Activated CD4-positive, alpha-beta T cell treated with anti-CD3 and anti-CD28 coated beads, Interleukin-2, amount 10 ng/mL, durations not matched to agents 7 days and 5 days (primary cell): ENCODE measurements around the gene DKKL1. TPM values are rescaled to one million over a fixed set of nuclear protein-coding genes. Genes with fewer than 3 reads are reported as not detected.

Source experiments
- CTCF ChIA-PET: fragments of 350-600 bp; sonication (Branson Sonifier 250); formaldehyde crosslinking; loops from one replicate; lab custom pipeline; 2021; ENCODE audit warnings: antibody characterized with exemption; lab: Charles Lee
- POLR2A ChIA-PET: fragments of 350-600 bp; sonication (Branson Sonifier 250); formaldehyde crosslinking; loops from one replicate; lab custom pipeline; 2021; ENCODE audit warnings: antibody characterized with exemption; lab: Charles Lee
- DNase-seq: peaks from one replicate; pipeline ENCODE4 v3.0.0-alpha.2; 2020
- H3K27ac Mint-ChIP-seq: one replicate; pipeline ENCODE4 v1.8.0; 2021; ENCODE audit warnings: mild to moderate bottlenecking, moderate library complexity, mixed read lengths
- H3K27me3 Mint-ChIP-seq: one replicate; pipeline ENCODE4 v1.8.0; 2021; ENCODE audit warnings: mixed read lengths
- H3K36me3 Mint-ChIP-seq: one replicate; pipeline ENCODE4 v1.8.0; 2021; ENCODE audit warnings: low read depth, mixed read lengths
- H3K4me1 Mint-ChIP-seq: one replicate; pipeline ENCODE4 v1.8.0; 2021; ENCODE audit warnings: mixed read lengths
- H3K4me3 Mint-ChIP-seq: one replicate; pipeline ENCODE4 v1.8.0; 2021; ENCODE audit warnings: mild to moderate bottlenecking, moderate library complexity, mixed read lengths
- H3K9me3 Mint-ChIP-seq: one replicate; pipeline ENCODE4 v1.8.0; 2021; ENCODE audit warnings: mixed read lengths
- total RNA-seq, 2 experiments: library from RNA; stranded (reverse); gene quantifications; one replicate each; pipeline ENCODE4 v1.2.3, GENCODE V29; 2021

DKKL1 gene
- total RNA-seq, 2 experiments from 2014 or later, result not detected

DNA sequence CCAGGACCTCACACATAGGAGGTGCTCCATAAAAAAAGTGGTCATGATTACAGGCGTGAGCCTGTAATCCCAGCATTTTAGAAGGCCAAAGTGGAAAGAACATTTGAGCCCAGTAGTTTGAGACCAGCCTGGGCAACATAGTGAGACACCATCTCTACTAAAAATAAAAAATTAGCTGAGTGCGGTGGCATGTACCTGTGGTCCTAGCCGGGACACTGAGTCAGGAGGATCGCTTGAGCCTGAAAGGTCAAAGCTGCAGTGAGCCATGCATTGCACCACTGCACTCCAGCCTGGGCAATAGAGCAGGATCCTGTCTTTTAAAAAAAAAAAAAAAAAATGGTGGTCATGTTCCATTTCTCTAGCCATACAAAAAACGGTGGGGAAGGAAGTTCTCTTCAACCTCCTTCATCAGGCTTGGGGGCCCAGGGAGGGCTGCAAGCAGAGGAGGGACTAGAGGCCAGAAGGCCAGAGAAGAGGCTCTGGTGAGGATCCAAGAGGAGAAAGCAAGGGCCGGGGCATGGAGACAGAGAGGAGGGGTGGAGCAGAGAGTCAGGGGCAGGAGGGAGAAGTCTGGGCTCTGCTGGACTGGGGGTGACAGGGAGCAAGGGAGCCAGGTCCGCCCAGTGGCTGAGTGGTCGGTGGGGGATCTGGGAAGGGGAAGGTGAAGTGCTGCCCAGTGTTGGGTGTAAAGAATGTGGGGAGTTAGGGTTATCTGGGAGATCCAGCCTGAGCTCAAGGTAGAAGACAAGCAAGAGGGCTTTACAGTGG lies 33.2 kb downstream of the DKKL1 start:
- POLR2A ChIA-PET, result no interaction called here
- H3K27ac Mint-ChIP-seq, result no peak overlapping the region

DNA sequence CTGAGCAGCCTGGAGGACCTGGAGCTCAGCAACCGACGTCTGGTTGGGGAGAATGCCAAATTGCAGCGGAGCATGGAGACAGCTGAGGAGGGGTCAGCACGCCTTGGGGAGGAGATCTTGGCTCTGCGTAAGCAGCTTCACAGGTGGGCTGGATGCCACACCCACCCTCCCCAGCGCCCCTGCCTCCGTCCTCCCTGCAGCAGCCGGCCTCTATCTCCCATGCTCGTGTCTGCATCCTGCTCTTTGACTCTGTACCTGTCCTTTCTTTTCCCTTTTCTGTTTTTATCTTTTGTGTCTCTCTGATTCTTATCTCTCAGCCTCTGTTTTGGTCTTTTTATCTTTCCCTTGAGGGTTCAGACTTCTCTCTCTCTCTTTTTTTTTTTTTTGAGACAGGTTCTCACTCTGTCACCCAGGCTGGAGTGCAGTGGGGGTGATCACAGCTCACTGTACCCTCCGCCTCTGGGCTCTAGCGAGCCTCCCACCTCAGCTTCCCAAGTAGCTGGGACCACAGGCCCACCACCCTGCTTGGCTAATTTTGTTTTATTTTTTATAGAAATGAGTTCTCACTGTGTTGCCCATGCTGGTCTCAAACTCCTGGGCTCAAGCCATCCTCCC lies 34.4 kb downstream of the DKKL1 start:
- DNase-seq, result no peak
- CTCF ChIA-PET, result interaction anchor here (1.0 kb wide), 1 partner anchor 130 kb away, joined by 6 read pairs; the partner anchor contains the start of gene RCN3
- H3K36me3 Mint-ChIP-seq, result no peaks in the 10 kb centered on the region
- POLR2A ChIA-PET, result no interaction called here
- H3K27ac Mint-ChIP-seq, result peak overlapping the region; percentile 42
- no peak overlapping the region for H3K4me3 Mint-ChIP-seq
- peaks cover 2% of the 10 kb centered on the region for H3K27me3 Mint-ChIP-seq
- peaks cover 27% of the 10 kb centered on the region for H3K4me1 Mint-ChIP-seq
- H3K9me3 Mint-ChIP-seq, result no peaks in the 10 kb centered on the region

More for the DNA sequence above, 33.2 kb downstream of the DKKL1 start:
- Mint-ChIP-seq H3K4me3 (no peak overlapping the region), H3K27me3 (peaks cover 4% of the 10 kb centered on the region), H3K4me1 (peaks cover 32% of the 10 kb centered on the region), H3K9me3 (no peaks in the 10 kb centered on the region), H3K36me3 (no peaks in the 10 kb centered on the region)
- no peak for DNase-seq
- CTCF ChIA-PET, result interaction anchor here (0.8 kb wide), 1 partner anchor 20 kb away, joined by 4 read pairs; no protein-coding TSS in a partner anchor

DNA sequence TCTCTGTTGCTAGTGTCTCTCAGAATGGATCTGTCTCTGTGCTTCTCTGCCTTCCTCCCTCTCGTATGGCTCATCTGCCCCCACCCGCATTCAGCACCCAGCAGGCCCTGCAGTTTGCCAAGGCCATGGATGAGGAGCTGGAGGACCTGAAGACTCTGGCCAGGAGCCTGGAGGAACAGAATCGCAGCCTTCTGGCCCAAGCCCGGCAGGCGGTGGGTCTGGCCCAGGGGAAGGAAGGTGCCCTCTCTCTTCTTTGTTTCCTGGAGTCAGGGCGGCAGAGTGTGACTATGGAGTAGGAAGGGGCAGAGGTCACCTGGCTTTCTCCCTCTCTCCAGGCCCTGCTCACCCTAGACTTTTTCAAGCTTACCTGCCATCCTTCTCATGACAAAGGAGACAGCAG lies 35.3 kb downstream of the DKKL1 start:
- no peaks in the 10 kb centered on the region for H3K36me3 Mint-ChIP-seq
- peaks cover 34% of the 10 kb centered on the region for H3K4me1 Mint-ChIP-seq
- H3K27me3 Mint-ChIP-seq, result peaks cover 2% of the 10 kb centered on the region
- ChIA-PET POLR2A (no interaction called here), CTCF (no interaction called here)
- H3K27ac Mint-ChIP-seq, result peak overlapping the region; percentile 42
- no peak overlapping the region for H3K4me3 Mint-ChIP-seq
- H3K9me3 Mint-ChIP-seq, result no peaks in the 10 kb centered on the region
- DNase-seq, result no peak

DNA sequence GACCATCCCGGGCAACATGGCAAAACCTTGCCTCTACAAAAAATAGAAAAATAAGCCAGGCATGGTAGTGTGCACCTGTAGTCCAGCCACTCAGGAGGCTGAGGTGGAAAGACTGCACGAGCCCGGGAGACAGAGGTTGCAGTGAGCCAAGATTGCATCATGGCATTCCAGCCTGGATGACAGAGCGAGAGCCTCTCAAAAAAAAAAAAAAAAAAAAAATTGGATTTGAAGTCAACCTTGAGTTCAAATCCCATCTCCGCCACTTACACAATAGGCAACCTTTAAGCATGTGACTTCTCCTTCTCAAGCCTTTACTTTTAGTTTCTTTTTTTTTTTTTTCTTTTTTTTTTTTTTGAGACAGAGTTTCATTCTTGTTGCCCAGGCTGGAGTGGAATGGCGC lies 36.4 kb downstream of the DKKL1 start:
- Mint-ChIP-seq H3K27me3 (peaks cover 2% of the 10 kb centered on the region), H3K4me1 (peaks cover 34% of the 10 kb centered on the region), H3K36me3 (no peaks in the 10 kb centered on the region), H3K9me3 (no peaks in the 10 kb centered on the region), H3K4me3 (no peak overlapping the region), H3K27ac (no peak overlapping the region)
- DNase-seq, result no peak
- ChIA-PET POLR2A (no interaction called here), CTCF (no interaction called here)

DNA sequence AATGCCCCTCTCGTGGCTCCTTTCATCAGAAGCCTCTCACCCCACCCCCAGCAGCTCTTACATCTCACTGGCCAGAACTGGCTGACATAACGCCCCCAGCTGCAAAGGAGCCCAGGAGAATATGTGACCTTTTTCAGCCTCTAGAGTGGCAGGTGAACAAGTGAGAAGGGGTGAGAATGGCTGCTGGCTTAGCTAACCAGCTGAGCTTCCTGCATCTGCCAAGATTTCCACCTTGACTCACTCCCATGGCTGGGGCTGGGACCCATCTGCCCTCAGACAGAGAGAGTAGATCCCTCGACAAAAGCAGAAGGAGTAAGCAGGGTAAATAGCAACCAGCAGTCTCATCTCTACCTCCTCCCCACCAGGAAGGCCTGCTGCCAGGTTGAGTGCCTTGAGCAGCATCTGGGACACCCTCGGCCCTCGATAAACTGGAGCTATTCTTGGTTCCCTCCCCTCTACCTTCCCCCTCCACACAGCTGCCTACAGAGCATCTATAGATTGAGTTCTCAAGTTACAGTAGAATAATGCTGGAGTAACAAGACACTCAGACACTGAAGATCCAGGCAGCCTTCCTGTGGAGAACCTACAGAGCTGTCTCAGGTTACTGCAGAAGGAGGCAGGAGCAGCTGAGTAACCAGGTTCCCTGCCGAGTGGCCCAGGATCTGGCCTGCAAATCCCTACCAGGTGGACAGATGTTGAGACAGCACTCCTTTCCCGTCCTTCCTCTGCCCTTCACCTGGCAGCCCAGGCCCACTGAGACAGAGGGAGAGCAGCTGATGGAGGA lies 39.9 kb downstream of the DKKL1 start:
- H3K9me3 Mint-ChIP-seq, result no peaks in the 10 kb centered on the region
- no peaks in the 10 kb centered on the region for H3K36me3 Mint-ChIP-seq
- peaks cover 2% of the 10 kb centered on the region for H3K27me3 Mint-ChIP-seq
- no peak overlapping the region for H3K27ac Mint-ChIP-seq
- ChIA-PET POLR2A (no interaction called here), CTCF (interaction anchor here (0.5 to 2.2 kb wide), 6 partner anchors 12 to 360 kb away, joined by 3 to 7 read pairs (median 4); no protein-coding TSS in a partner anchor)
- peaks cover 44% of the 10 kb centered on the region for H3K4me1 Mint-ChIP-seq
- DNase-seq, result no peak
- no peak overlapping the region for H3K4me3 Mint-ChIP-seq

DNA sequence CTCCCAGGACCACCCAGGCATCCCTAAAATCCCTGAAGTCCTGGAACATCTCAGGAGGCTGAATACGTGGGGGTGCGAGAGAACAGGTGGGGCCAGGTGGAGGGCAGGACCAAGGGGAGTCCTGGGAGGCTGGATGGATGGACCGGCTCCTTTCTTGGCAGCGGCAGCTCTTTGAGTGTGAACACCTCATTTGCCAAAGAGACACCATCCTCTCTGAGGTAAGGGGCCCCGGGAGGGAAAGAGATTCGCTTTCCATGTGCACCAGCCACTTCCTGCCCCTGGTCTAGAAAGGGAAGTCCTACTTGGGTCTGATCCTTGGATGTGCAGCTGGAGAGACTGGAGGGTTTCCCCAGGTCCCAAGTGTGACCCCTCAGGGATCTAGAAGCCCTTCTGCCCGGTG lies 43.4 kb downstream of the DKKL1 start:
- Mint-ChIP-seq H3K4me1 (peaks cover 64% of the 10 kb centered on the region), H3K36me3 (no peaks in the 10 kb centered on the region), H3K27me3 (peaks cover 2% of the 10 kb centered on the region), H3K27ac (peak overlapping the region; percentile 13), H3K9me3 (no peaks in the 10 kb centered on the region), H3K4me3 (no peak overlapping the region)
- POLR2A ChIA-PET, result no interaction called here
- no peak for DNase-seq
- CTCF ChIA-PET, result interaction anchor here (1.0 to 8.8 kb wide), 4 partner anchors 12 to 63 kb away, joined by 3 to 71 read pairs (median 4); partner anchors contain the start of genes GFY and PTH2

DNA sequence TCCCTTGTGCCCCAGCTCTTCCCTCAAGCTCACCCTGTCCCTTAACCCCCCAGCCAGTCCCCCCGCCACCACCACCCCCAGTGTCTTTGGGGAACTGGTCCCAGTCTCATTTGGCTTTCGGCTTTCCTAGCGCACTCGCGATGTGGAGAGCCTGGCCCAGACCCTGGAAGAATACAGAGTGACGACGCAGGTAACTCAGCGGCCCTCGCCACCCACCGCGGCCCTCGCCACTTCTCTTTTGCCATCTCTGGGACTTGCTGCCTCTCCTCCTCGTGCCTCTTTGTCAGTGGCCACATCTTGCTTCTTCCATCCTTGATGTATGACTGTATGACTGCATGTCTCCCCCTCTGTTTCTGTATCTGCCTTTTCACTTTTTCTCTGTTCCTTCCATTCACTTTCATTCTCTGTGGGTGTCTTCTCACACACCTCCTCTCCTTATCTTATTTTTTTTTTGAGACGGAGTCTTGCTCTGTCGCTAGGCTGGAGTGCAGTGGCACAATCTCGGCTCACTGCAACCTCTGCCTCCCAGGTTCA lies 43.9 kb downstream of the DKKL1 start:
- H3K27me3 Mint-ChIP-seq, result peaks cover 2% of the 10 kb centered on the region
- ChIA-PET CTCF (interaction anchor here (0.7 to 8.8 kb wide), 2 partner anchors 14 to 248 kb away, joined by 3 to 71 read pairs; partner anchors contain the start of genes GFY and PTH2), POLR2A (no interaction called here)
- peak overlapping the region; percentile 93 for H3K27ac Mint-ChIP-seq
- H3K4me1 Mint-ChIP-seq, result peaks cover 69% of the 10 kb centered on the region
- H3K9me3 Mint-ChIP-seq, result no peaks in the 10 kb centered on the region
- H3K4me3 Mint-ChIP-seq, result no peak overlapping the region
- no peak for DNase-seq
- no peaks in the 10 kb centered on the region for H3K36me3 Mint-ChIP-seq

DNA sequence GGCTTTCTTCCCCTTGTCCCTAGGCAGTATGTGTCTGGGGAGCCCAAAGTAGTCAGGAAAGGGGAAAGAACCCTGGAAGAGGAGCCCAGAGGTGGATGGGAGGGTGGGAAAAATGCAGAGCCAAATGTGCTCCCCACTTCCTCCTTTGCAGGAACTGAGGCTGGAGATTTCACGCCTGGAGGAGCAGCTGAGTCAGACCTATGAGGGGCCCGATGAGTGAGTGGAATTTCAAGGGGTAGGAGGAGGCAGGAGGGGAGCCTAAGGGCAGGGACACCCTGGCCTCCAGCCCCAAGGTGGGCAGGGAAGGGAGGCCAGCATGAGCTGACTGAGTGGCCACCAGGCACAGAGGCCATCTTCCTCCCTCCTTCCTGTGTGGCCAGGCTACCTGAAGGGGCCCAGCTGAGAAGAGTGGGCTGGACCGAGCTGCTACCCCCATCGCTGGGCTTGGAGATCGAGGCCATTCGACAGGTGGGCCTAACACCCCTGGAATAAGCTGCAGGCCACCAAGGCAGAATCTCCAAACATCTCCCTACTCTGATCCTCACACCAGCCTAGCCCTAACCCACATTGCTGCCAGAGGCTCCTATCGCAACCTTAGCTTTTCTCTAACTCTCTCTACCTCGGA lies 45.3 kb downstream of the DKKL1 start:
- Mint-ChIP-seq H3K27ac (peak overlapping the region; percentile 93), H3K27me3 (peaks cover 2% of the 10 kb centered on the region), H3K4me3 (peak overlapping the region; percentile 51), H3K9me3 (no peaks in the 10 kb centered on the region), H3K4me1 (peaks cover 63% of the 10 kb centered on the region), H3K36me3 (no peaks in the 10 kb centered on the region)
- CTCF ChIA-PET, result interaction anchor here (0.5 to 8.8 kb wide), 6 partner anchors 13 to 95 kb away, joined by 3 to 71 read pairs (median 5); partner anchors contain the start of genes FLT3LG, GFY and PTH2
- no peak for DNase-seq
- POLR2A ChIA-PET, result no interaction called here

DNA sequence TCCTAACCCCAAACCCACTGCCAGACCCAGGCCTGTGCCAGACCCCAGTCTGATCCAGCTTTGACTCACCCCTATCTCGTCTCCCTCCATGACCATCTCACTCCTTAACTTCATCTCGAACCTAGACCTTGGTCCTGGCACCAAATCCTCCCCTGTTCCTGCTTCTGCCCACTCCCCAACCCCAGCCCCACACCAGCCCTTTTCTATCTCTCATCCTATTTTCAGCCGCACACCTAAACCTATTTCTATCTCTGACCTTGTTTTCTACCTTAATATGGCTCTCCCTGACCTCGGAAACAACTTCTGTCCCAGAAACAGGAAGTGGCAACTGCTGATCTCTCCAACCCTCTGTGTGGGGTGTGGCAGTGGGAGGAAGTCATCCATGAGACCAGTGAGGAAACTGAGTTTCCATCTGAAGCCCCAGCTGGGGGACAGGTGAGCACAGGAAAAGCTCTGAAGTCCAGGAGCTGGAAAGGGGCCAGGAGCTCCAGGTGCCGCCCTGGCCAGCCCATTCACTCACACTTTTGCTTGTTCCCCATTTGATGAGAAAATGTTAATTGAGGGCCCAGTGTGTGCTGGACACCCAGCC lies 45.9 kb downstream of the DKKL1 start:
- peak; percentile 59 for DNase-seq
- H3K4me1 Mint-ChIP-seq, result peaks cover 62% of the 10 kb centered on the region

DNA sequence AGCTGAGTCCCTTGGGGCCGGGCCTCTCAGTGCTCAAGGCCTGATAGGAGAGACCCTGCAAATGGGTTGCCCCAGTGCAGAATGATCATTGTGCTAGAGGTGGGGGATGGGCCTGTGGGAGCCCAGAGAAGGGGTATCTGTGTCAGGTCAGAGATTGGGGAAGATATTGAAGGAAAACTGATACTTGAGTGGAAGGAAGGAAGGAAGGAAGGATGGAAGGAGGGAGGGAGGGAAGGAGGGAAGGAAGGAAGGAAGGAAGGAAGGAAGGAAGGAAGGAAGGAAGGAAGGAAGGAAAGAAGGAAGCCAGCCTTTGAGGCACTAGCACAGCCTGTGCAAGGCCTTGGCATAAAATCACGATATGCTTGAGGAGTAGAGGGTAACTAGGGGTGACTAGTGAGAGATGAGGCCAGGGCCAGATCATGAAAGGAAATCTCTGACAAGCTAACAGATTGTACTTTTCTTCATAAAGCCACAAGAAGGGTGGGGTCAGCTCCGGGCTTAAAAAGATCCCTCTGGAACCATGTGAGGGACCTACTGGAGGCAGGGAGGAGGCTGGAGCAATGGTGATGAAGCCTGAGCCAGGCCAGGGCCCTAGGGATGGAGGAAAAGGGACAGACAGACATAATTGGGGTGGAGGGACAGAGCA lies 48.1 kb downstream of the DKKL1 start:
- DNase-seq, result no peak
- Mint-ChIP-seq H3K9me3 (no peaks in the 10 kb centered on the region), H3K27ac (peak overlapping the region; percentile 52), H3K4me3 (no peak overlapping the region), H3K36me3 (no peaks in the 10 kb centered on the region), H3K27me3 (peaks cover 3% of the 10 kb centered on the region), H3K4me1 (peaks cover 59% of the 10 kb centered on the region)
- ChIA-PET POLR2A (interaction anchor here (0.6 kb wide), 2 partner anchors 42 to 106 kb away, joined by 3 to 4 read pairs; no protein-coding TSS in a partner anchor), CTCF (interaction anchor here (0.8 to 8.8 kb wide), 5 partner anchors 10 to 31 kb away, joined by 3 to 71 read pairs (median 5); partner anchors contain the start of genes GFY and PTH2)

More for the DNA sequence above, 45.9 kb downstream of the DKKL1 start:
- H3K27ac Mint-ChIP-seq, result peak overlapping the region; percentile 93
- ChIA-PET POLR2A (no interaction called here), CTCF (interaction anchor here (0.5 to 8.8 kb wide), 5 partner anchors 12 to 95 kb away, joined by 3 to 71 read pairs (median 6); partner anchors contain the start of genes FLT3LG, GFY and PTH2)
- H3K9me3 Mint-ChIP-seq, result no peaks in the 10 kb centered on the region
- H3K4me3 Mint-ChIP-seq, result peak overlapping the region; percentile 51
- no peaks in the 10 kb centered on the region for H3K36me3 Mint-ChIP-seq
- H3K27me3 Mint-ChIP-seq, result peaks cover 2% of the 10 kb centered on the region

DNA sequence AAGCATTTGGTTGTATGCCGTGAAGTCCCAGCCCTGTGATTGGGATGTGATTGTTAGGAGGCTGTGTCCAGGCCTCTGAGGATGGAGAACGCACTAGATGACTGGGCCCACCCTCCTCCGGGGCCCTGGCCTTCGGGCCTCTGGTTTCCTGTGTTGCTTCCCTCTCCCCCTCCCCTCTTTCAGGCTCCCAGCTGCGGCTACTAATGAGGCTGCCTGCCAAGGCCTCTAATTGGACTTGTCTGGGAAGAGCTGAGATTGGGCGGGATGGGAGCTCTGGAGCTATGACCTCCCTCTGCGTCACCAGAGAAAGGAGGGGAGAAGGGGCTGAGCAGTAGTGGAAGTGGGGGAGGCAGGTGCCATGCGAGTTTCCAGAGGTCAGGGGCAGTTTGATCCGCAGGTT lies 49.7 kb downstream of the DKKL1 start:
- POLR2A ChIA-PET, result no interaction called here
- H3K9me3 Mint-ChIP-seq, result no peaks in the 10 kb centered on the region
- no peak overlapping the region for H3K4me3 Mint-ChIP-seq
- no peaks in the 10 kb centered on the region for H3K36me3 Mint-ChIP-seq
- H3K27ac Mint-ChIP-seq, result peak overlapping the region; percentile 0
- no peak for DNase-seq
- CTCF ChIA-PET, result interaction anchor here (0.6 to 8.8 kb wide), 4 partner anchors 9 to 148 kb away, joined by 3 to 71 read pairs (median 3); partner anchors contain the start of genes ALDH16A1, GFY and PTH2
- peaks cover 46% of the 10 kb centered on the region for H3K4me1 Mint-ChIP-seq
- peaks cover 13% of the 10 kb centered on the region for H3K27me3 Mint-ChIP-seq
